GM12872 (cell line): Measurements from ENCODE around the gene TTYH2.

ENCODE experiments used
- TF ChIP-seq, protein P1 (sequence below): IDR thresholded peaks from 3 replicates; pipeline ENCODE4 v1.5.1; 2011; ENCODE audit warnings: low read depth, mild to moderate bottlenecking, low read length, moderate library complexity; ENCODE audit not compliant: insufficient read depth

Gene TTYH2

GRCh38 chr17:74217888-74218287 is 4.5 kb downstream of the TTYH2 start:
- TF ChIP-seq, protein P1, sequence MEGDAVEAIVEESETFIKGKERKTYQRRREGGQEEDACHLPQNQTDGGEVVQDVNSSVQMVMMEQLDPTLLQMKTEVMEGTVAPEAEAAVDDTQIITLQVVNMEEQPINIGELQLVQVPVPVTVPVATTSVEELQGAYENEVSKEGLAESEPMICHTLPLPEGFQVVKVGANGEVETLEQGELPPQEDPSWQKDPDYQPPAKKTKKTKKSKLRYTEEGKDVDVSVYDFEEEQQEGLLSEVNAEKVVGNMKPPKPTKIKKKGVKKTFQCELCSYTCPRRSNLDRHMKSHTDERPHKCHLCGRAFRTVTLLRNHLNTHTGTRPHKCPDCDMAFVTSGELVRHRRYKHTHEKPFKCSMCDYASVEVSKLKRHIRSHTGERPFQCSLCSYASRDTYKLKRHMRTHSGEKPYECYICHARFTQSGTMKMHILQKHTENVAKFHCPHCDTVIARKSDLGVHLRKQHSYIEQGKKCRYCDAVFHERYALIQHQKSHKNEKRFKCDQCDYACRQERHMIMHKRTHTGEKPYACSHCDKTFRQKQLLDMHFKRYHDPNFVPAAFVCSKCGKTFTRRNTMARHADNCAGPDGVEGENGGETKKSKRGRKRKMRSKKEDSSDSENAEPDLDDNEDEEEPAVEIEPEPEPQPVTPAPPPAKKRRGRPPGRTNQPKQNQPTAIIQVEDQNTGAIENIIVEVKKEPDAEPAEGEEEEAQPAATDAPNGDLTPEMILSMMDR = no peak

DNA sequence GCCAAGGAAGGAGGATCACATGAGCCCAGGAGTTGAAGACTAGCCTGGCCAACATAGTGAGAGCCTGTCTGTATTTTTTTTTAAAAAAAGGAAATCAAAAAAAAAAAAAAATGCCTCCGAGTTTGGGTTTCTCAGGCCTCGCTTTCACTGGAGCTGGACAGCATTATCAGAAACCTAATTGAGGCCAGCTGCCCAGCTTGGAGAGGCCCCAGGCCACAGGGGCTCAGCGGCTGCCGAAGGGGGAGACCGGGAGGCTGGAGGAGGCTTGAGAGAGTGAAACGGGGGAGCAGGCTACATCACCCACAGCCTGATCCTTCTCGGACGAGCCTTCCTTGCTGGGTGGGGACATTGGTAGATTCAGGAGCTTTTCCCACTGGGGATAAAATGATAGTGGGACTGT is 5.1 kb downstream of the TTYH2 start:
- TF ChIP-seq, protein P1 = no peak

DNA sequence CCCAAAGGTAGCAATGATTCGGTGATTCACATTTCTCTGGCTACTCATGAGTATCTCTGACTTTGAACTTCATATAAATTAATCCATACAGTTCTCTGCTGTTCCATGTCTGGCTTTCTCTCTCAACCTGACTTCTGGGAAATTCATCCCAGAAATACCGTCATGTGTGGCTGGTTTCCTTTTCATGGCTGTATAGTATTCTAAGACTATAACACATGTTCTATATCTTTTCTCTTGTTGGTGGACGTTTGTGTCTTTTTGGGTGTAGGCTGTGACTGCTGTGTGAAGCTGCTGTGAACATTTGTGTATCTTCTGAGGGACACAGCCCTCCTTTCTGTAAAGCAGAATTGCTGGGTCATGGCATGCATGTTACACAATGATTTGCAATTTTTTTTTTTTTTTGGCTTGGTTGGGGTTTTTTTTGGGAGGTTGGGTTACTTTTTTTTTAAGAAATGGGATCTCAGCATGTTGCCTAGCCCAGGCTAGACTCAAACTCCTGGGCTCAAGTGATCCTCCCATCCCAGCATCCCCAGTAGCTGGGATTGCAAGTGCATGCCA is 6.3 kb downstream of the TTYH2 start:
- TF ChIP-seq, protein P1 = no peak

- TF ChIP-seq, protein P1 = no peak
These were observed 6.8 kb downstream of the TTYH2 start for GRCh38 chr17:74220219-74220618.

GRCh38 chr17:74220946-74221818 is 7.8 kb downstream of the TTYH2 start:
- TF ChIP-seq, protein P1 = no peak

DNA sequence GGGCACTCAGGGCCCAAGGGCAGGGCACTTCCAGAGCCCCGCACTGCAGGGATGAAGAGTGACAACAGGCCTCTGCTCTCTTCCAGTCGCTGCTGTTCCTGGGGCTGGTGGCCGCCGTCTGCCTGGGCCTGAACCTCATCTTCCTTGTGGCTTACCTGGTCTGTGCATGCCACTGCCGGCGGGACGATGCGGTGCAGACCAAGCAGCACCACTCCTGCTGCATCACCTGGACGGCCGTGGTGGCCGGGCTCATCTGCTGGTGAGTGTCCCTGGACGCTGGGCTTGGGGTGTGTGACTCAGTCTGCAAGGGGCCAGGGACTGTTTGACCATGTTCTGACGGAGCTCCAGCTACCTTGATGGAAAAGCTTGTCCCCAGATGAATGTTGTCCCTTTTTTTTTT is 9.0 kb downstream of the TTYH2 start:
- TF ChIP-seq, protein P1 = no peak

- TF ChIP-seq, protein P1 = no peak
These were observed 10.5 kb downstream of the TTYH2 start for GRCh38 chr17:74223901-74224300.
